Left lobe of liver (tissue), 2 donors: ENCODE results near the gene ZNF79. TPM values are rescaled to one million over a fixed set of nuclear protein-coding genes. Genes with fewer than 3 reads are reported as not detected.

Source experiments
- ATAC-seq: fragments of 200-7000 bp; cut with Tn5 transposase; one replicate; pipeline ENCODE4 v1.9.1; 2020; ENCODE audit warnings: mild to moderate bottlenecking, moderate library complexity
- DNase-seq: peaks from one replicate; pipeline ENCODE4 v3.0.0-alpha.2; 2020; ENCODE audit warnings: low spot score
- total RNA-seq: library from RNA; stranded (reverse); gene quantifications from one replicate; pipeline ENCODE4 v1.2.1, GENCODE V29; 2021
- donor health status: DM: no; HTN: no; CAD: no; lungs with moderate emphysema.
- donor health status: DM: no; HTN: yes; CAD: no.

The ZNF79 gene
- total RNA-seq, 1 donor from 2014 or later, result 4.2 TPM

DNA sequence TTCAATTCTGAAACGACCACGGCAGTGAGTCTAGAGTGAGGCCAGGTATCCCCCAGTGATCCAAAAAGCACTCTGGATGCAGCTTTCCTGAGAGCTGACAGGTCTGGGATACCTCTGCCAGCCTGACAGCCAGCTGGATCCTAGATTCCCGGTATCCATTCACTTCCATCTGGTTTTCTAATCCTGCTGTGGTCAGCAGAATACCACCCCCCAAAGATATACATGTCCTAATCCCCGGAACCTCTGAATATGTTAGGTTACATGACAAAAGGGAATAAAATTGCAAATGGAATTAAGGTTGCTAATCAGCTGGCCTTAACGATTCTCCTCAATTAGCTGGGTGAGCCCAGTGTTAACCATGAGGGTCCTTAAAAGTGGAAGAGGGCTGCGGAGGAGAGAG, 1.4 kb upstream of the ZNF79 start:
- DNase-seq (no peak), ATAC-seq (no peak)

DNA sequence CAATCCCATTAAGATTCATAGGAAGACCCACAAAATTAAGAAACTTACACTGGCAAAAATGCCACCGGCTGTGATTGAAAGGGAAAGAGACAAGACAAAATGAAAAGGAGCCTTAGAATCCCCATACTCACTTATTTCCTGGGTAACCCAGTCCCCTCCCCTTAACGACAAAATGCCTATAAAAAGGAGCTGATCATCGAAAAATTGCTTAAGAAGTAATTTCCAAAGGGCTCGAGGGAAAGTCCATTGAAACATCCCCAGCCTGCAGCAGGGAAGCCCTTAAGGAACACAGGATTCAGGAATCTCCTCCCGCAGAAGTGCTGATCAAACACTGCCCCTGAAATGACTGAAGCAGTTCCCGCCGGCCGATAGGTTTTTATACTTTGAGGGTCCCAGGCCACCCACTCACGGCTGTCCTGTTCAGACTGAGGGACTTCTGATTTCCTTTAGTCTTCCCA, 677 bp upstream of the ZNF79 start:
- peak; percentile 6 for ATAC-seq
- DNase-seq, result no peak

DNA sequence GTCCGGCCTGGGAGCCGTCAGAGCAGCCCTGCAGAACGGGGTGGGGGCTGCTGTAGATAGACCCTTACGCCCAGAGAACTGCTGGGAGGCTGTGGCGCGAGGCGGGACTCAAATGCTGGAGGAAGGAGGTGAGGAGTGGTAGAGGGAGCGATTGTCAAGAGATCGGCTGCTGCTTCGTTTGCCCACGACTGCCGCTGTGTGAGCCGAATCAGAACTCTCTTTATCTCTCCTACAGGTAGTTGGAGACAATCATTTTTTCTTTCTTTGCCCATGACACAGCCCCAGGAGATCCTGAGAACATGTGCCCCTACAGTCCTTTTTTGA, 456 bp downstream of the ZNF79 start:
- ATAC-seq (peak; percentile 46), DNase-seq (no peak)

DNA sequence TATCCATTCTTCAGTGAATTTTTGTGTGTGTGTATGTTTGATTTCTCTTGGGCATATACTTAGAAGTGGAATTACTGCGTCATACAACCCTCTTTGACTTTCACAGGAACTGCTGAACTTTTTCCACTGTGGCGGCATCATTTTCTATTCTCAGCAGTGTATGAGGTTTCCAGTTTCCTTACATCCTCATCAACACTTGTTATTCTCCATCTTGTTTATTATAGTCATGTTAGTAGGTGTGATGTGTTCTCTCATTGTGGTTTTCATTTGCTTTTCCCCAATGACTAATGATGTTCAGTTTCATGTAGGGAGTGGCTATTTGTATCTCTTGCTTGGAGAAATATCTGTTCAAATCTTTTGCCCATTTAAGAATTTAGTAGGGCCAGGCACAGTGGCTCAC, 2.6 kb downstream of the ZNF79 start:
- no peak for ATAC-seq

DNA sequence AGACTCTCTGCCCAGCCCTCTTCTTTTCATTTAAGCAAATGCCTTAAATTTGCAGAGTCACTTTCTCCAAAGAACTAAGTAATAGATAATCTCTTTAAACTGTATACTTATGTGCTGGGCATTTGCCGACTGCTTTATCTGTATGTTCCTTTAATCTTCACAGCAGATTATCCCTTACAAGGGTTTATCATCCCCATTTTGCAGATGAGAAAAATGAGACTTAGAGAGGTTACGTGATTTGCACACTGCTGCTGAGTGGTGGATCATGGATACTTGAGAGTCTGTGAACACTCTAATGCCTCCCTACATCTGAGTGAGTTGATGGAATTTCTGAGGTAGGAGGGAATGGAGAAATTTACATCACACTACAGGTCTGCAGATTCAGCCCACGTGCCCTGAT, 4.2 kb downstream of the ZNF79 start:
- DNase-seq (no peak), ATAC-seq (no peak)

More for the DNA sequence above, 2.6 kb downstream of the ZNF79 start:
- no peak for DNase-seq

DNA sequence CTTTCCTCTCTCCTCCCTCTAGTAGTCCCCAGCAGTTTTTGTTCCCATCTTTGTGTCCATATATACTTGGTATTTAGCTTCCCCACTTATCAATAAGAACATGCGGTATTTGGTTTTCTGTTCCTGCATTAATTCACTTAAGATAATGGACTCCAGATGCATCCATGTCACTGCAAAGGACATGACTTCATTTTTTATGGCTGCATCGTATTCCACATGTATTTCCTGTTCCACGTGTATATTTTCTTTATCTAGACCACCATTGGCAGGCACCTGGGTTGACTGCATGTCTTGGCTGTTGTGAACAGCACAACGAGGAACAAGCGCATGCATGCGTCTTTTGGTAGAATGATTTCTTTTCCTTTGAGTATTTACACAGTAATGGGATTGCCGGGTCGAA, 6.2 kb downstream of the ZNF79 start:
- DNase-seq (no peak), ATAC-seq (no peak)

DNA sequence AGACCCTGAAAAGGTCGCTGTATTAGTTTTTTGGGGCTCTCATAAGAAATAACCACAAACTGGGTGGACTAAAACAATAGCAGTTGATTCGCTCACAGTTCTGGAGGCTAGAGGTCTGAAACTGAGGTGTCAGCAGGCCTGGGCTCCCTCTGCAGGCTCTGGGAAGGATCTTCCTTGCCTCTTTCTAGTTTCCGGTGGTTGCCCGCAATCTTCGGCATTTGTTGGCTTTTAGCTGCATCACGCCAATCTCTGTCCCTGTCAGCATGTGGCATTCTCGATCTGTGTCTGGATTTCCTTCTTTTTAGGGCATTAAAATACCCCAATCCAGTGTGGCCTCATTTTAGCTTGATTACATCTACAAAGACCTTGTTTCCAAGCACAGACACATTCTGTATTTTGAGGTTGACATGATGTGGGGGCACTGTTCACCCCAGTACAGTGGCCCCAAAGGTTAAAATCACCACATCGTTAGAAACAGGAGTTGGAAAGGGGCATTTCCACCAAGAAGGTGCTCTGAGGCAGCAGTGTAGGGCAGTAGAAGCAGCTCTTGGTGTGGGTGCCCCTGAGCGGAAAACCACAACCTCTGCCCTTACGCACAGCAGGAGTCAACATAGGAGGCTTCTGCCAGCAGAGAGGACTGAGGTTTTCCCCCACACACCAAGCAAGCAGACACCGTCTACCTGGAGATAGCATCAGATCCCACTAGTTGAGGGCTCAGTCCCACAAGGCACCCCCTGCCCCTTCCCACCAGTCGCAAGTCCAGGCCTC, 13.5 kb downstream of the ZNF79 start:
- ATAC-seq, result no peak
- DNase-seq, result no peak

DNA sequence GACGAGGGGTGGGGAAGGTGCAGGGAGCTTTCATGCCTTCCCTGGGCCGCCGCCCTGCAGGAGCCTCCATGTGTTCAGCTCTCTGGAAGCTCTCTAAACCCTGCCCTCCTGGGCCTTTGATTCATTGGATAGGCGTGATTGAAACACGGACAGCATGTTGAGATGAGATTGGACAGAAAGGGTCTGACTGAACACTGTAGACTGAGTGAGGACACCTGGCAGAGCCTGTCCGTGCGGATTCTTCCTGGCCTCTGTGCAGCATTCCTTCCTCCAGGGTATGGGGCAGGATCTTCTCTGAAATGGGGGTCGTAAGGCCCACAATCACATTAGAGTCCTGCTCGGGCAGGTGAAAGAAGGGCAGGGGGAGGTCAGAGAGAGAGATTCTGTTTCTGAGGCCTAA, 14.2 kb downstream of the ZNF79 start:
- DNase-seq (no peak), ATAC-seq (no peak)

DNA sequence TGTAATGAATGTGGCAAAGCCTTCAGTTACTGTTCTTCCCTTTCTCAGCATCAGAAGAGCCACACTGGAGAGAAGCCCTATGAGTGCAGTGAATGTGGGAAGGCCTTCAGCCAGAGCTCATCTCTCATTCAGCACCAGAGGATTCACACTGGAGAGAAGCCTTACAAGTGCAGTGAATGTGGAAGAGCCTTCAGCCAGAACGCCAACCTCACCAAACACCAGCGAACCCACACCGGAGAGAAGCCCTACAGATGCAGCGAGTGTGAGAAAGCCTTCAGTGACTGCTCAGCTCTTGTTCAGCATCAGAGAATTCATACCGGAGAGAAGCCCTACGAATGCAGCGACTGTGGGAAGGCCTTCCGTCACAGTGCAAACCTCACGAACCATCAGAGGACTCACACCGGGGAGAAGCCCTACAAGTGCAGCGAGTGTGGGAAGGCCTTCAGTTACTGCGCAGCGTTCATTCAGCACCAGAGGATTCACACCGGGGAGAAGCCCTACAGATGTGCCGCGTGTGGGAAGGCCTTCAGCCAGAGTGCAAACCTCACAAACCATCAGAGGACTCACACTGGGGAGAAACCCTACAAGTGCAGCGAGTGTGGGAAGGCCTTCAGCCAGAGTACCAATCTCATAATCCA, 20.2 kb downstream of the ZNF79 start:
- no peak for DNase-seq
- no peak for ATAC-seq

DNA sequence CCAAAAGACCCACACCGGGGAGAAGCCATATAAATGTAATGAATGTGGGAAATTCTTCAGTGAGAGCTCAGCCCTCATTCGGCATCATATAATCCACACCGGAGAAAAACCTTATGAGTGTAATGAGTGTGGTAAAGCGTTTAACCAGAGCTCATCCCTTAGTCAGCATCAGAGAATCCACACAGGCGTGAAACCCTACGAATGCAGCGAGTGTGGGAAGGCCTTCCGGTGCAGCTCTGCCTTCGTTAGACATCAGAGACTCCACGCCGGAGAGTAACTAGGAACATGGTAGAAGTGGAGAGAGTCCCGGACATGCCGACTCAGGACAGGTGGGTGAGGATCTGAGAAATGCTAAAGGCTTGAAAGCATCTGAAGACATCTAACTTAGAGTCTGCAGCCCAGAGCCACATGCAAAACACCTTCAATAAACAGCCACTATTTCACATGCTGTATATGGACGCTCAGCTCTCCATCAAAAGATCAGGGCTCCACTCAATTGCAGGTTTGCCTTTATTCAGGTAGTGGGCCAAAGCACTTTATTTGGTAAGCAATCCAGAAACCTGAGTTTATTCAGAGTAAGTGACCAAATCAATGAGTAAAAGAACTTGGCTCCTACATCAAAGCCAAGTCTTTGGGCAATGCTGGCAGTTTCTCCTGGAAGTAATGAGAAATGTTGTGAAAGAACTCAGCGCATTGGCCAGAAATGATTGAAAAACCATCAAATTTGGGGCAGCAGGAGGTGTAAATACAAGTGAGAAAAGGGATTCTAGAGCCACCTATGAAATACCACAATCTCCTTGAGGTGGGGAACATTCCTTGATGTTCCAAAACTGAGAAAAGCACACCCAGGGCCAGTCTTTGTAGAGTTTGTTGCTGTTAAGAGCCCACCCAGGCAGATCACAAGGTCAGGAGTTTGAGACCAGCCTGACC, 21.0 kb downstream of the ZNF79 start:
- ATAC-seq (peak; percentile 52), DNase-seq (no peak)

DNA sequence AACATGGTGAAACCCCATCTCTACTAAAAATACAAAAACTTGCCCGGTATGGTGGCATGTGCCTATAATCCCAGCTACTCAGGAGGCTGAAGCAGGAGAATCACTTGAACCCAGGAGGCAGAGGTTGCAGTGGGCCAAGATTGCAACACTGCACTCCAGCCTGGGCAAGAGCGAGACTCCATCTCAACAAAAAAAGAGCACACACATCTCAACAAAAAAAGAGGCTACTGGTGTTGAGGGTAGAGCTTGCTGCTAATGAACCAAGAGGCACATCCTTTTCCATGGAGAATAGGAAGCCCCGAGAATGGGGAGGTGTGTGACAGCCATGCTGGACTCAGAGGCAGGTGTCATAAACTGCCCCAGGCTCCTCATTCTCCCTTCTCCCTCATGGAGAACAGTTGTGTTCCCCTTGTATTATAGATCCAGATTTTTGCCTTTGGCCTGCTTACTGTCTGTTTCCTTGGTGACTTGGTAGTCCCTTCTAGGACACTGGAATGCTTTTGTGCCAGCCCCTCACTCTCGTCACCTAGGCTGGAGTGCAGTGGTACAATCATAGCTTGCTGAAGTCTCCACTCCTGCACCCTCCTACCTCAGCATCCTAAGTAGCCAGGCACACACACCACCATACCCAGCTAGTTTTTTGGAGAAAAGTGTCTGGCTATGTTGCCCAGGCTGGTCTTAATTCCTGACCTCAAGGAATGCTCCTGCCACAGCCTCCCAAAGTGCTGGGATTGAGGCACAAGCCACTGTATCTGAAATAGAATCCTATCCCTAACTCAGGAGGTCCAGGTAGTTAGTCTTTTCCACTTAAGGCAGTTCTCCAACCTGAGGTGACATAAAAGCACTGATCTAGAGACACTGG, 21.9 kb downstream of the ZNF79 start:
- DNase-seq (no peak), ATAC-seq (no peak)

DNA sequence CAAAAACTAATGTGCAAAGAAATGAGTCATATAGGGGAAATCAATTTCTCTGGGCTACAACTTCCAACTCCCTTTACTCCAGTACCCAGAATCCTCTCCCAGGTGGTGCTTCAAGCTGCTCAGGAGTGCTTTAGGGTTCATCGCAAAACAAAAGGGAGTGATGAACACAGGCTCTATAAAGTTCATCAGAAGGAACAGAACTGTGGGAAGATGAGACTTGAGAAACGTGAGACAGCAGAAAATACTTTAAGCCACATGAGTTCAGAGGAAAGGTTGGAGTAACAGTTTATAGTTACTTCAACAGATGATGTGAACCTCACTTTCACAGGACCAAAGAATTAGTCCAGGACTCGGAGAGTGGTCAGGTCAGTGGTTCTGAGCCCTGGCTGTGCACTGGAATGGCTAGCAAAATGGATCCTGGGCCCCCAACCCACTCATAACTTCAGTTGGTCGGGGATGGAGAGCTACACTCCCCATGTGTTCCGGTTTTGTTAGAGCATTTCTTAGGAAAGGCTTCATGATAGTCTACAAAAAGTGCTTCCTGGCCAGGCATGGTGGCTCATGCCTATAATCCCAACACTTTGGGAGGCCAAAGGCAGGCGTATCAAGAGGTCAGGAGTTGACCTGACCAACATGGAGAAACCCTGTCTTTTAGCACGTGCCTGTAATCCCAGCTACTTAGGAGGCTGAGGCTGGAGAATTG, 22.7 kb downstream of the ZNF79 start:
- ATAC-seq, result no peak
- DNase-seq, result no peak

DNA sequence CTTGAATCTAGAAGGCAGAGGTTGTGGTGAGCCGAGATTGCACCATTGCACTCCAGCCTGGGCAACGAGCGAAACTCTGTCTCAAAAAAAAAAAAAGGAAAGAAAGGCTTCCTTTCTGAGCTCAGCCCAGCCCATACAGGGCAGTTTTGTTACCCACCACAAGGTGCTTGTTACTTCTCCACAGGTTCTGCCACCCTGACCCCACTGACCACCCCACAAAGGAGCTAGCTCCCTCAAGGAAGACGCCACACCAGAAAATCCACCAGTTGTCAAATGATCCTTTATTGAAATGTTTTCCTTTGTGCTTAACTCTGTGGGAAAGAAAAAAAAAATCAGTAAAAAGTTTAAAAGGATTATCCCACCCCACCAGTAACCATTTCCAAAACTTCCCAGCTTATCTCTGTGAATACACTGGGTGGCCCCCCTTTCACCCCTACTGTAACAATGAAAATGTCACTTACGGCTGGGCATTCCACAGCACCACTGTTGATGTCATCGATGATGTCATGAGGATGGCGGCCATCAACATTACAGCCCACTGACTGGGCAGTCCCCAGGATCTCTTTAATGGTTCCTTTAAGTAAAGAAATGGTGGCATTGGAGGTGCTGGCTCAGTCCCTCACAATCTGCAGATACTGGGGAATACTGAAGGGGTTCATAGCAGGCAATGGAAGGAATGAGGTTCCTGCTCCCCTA, 23.4 kb downstream of the ZNF79 start:
- DNase-seq (no peak), ATAC-seq (no peak)

DNA sequence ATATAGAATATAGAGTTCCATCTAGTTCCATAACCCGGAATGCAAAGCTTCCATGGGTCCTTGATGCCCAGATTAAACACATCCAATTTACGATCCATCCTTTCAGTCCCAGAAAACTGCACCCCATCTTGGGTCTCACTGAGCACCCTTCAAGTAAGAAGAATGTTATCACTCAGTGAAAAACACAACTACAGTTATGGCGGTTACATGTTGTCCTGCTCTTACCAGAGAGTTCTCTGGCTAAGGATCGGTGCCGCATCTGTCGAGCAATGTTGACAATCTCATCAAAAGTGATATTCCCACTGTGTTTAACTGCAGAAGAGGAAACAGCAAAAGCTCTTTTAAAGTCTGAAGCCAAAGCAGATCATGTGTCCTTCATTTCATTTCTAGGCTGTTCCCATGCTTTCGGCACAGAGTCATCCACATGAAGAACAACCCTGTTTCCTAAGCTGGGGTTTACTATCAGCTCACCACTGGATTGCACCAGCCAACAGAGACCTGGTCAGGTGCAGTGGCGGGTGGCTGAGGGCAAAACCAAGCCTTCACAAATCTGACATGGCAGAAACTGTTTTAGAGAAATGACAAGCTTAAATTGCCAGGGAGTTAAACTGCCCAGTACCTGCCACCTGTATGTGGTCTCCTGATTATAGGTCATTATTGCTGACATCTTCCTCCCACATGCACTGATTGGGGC, 24.1 kb downstream of the ZNF79 start:
- no peak for ATAC-seq
- DNase-seq, result no peak

DNA sequence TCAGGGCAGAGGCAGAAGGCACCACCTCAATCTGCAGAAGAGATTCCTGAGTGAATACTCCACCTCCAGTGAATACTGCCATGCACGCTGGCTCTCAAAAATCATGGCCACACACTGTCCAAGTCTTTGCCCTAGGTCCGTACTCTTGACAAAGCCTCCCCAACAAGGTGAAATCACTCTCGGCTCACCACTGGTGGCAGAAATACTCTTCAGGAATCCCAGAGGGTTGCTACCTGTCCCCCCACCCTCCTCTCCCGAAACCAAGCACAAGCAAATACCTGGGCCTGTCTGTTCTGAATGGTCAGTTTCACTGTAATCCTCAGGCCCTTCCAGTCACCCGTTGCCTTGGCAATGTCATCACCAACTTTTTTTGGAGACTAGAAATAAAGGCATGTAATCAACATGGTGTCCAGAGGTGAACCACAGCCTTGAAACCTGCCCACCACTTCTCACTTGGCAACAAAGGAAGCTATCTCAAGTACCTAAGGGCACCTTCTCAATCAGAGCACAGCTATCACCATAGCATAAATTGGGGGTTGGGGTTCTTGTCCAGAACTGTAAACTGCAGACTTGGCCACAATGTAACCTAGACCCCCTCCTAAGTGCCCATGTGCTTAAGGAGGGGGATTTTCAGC, 25.3 kb downstream of the ZNF79 start:
- DNase-seq, result no peak
- no peak for ATAC-seq

DNA sequence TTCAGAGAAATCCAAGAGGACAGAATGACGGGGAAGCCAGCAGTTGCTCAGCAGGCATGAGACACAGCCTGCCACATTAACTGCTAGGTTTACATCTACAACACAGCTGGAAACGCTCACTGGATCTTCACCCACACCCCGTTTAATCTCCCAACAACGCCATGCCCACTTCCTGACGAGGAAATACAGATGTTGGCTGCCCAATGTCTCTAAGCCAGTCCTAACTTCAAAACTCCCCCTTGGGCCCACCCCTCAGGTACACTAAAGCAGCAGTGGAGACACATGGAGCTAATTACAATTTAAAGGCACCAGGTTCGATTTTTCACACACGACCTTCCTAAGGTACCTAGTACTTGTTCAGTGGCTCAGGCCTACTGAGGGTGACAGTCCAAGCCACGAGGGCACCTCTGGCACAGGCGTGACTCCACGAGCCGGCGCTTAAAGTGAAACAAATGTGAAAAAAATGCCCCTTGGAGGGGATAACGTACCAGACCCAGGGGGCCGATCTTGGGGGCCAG, 26.1 kb downstream of the ZNF79 start:
- no peak for DNase-seq
- peak; percentile 3 for ATAC-seq

DNA sequence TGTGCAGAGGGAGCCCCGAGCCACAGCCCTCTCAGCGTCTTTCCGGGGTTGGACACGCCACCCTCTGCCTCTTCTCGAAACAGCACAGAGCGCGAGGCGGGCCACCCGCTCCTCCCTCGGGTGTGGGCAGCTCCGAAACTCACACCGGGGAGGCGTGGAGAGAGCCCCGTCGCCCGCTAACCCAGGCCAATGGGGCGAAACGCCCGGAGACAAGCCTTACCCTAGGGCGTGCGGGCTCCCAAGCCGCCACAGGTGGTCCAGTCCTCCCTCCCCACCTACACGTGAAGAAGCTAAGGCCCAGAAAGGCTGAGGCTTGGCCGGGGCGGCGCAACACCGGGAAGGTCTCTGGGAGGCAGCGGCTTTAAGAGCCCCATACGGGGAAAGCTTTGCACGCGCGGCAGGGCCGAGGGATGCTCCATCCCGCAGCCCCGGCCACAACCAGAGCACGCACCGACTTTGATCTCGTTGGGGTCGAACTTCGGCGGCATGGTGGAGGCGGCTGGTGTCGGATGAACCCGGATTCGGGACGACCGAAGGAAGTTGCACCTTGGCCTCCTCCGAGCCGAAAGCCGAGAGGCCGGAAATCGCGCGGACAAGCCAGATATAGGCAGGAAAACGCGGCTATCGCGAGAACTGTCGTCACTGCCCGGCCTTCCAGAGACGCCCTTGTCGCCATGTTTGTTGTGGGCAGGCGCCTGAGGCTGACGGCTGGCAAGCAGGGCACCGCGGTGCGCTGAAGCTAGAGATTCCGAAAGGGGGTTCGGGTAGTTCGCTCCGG, 26.8 kb downstream of the ZNF79 start, which contains the start of the genes LRSAM1 and RPL12:
Gene LRSAM1, plus strand, starts transcription at position 681 of the 778 bp plus-strand sequence. CDS start 3,018 bp downstream, outside the sequence.
Gene RPL12, minus strand, starts transcription at position 577 of the 778 bp plus-strand sequence. Its CDS starts 89 bp downstream, at position 488.
- DNase-seq (peak; percentile 97), ATAC-seq (peak; percentile 76)
